ENCODE measurements around the gene STRN4.
A peak's percentile ranks its signal among the peaks of the same experiment; 100 is the strongest.

Gene STRN4

GRCh38 chr19:46704379-46705076 is 41.7 kb downstream of the STRN4 start:
- DNase-seq = peak; percentile 16

- DNase-seq = no peak
Measured at GRCh38 chr19:46700704-46701103, 45.5 kb downstream of the STRN4 start.

- no peak for DNase-seq
Measured at GRCh38 chr19:46698395-46699321, 47.6 kb downstream of the STRN4 start.

- no peak for DNase-seq
Measured at GRCh38 chr19:46697204-46697960, 48.9 kb downstream of the STRN4 start.

GRCh38 chr19:46696866-46697203 is 49.4 kb downstream of the STRN4 start:
- DNase-seq = no peak

GRCh38 chr19:46696052-46696451 is 50.2 kb downstream of the STRN4 start:
- no peak for DNase-seq

- no peak for DNase-seq
Measured at GRCh38 chr19:46693760-46694159, 52.5 kb downstream of the STRN4 start.

- DNase-seq = no peak
Measured at GRCh38 chr19:46692918-46693722, 53.1 kb downstream of the STRN4 start.

GRCh38 chr19:46691948-46692347 is 54.3 kb downstream of the STRN4 start:
- no peak for DNase-seq

GRCh38 chr19:46691104-46691503 is 55.1 kb downstream of the STRN4 start:
- DNase-seq = no peak

GRCh38 chr19:46689358-46689757 is 56.9 kb downstream of the STRN4 start:
- no peak for DNase-seq

GRCh38 chr19:46687438-46688145 is 58.7 kb downstream of the STRN4 start:
- DNase-seq = no peak

GRCh38 chr19:46685189-46685588 is 61.1 kb downstream of the STRN4 start:
- no peak for DNase-seq

GRCh38 chr19:46678110-46678732 is 68.0 kb downstream of the STRN4 start:
- no peak for DNase-seq

- peak; percentile 25 for DNase-seq
Measured at GRCh38 chr19:46674416-46675178, 71.7 kb downstream of the STRN4 start.

GRCh38 chr19:46670813-46671212 is 75.4 kb downstream of the STRN4 start:
- DNase-seq = no peak

Data from kidney glomerular epithelial cell (primary cell).